SU-DHL-6 (cell line): Measurements from ENCODE around the gene PPFIBP2.

Source experiments
- CTCF ChIP-seq: fragments of 200-600 bp; sonication (generic); IDR thresholded peaks from one replicate; pipeline ENCODE4 v1.5.1; 2017; ENCODE audit warnings: antibody characterized with exemption, mild to moderate bottlenecking, low read length, moderate library complexity; ENCODE audit not compliant: insufficient read depth, poor library complexity, severe bottlenecking
- EZH2phosphoT487 ChIP-seq: fragments of 200-600 bp; sonication (generic), shearing (Covaris generic); conservative IDR thresholded peaks from 2 replicates; pipeline ENCODE4 v1.6.1; 2018; ENCODE audit warnings: mild to moderate bottlenecking, antibody characterized with exemption, low read length, moderate library complexity, mixed read lengths

- TF ChIP-seq CTCF: no peak
- TF ChIP-seq EZH2phosphoT487: no peak
Measured at GRCh38 chr11:7683571-7683970, 169.8 kb downstream of the PPFIBP2 start.
